Left hindlimb (tissue), 1 donor: ENCODE measurements around the gene PROKR2.

ENCODE experiments used
- DNase-seq: peaks from one replicate; pipeline ENCODE4 v3.0.0-alpha.2; 2018

The PROKR2 gene

GRCh38 chr20:5316188-5317158 is at the start of gene PROKR2:
Gene PROKR2, minus strand, starts transcription at chr20:5316954. Its CDS starts 2,585 bp downstream, at chr20:5314369.
- no peak for DNase-seq

DNA sequence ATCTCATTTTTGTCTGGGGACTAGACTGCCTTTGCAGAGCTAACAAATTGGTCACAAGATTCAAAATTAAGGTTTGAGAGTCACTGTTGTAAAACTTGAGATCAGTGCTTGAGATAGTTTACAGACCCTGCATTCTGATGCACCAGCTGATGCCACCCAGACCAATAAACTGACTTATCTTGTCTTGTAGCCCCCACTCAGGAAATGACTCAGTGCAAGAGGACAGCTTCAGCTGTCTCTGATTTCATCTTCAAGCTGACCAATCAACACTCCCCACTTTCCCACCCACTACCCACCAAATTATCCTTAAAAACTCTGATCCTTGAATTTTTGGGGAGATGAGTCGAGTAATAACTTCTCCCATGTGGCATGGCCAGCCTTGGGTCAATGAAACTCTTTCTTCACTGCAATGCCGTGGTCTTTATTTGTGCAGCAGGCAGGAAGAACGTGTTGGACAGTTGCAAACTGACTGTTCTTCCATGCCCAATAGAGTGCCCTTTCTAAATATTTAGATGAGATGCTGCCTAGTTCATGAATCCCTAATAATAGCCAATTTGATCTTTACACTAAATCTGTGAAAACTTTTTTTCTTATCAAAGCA is 48.3 kb upstream of the PROKR2 start:
- no peak for DNase-seq

DNA sequence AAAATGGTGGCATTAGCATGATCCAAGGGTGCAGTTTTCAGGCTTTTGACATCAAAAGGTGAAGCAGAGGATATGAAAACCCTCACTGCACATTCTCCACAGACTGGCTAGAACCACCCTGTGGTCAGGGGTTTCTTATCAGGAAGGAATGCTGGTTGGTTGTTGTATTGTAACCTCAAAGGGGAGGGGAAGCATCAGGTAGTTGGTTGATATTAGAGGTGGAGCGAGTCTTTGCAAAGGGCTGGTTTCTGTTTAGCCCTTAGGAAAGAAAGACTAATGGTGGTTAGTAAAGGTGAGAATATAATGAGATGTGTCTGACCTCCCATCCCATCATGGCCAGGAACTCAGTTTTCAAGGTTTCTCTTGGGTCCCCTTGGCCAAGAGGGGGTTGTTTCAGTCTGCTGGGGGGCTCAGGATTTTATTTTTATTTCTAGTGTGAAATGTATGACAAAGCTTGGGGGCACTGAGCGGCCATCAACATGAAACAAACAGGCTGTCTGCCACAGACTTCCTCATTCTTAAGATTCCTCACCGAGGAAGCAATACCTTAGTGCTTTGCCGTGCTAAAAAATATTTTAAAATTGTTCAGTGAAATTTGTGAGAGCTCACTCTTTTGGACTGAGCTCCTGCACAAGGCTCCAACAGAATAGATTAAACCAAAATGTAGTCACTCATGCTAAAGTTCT is 47.5 kb upstream of the PROKR2 start:
- no peak for DNase-seq

DNA sequence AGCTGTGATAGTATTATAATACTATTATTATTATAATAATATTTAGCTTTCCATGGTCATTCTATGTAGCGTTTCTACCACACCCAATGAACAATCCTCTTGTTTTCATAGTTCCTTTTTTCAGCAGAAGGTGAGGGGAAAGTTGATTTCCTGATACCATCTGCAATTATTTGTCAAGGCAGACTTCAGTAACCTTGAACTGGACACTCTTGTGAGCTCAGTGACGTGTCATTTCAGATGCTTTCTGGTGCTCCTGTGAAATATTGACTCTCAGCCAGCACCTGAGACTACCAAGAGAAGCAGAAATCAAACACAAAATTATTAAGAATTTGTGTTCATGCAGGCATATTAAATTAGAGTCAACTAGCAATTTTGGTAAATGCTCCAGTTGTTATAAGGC is 46.0 kb upstream of the PROKR2 start:
- no peak for DNase-seq

- no peak for DNase-seq
Observed at GRCh38 chr20:5361176-5361575, 44.4 kb upstream of the PROKR2 start.

DNA sequence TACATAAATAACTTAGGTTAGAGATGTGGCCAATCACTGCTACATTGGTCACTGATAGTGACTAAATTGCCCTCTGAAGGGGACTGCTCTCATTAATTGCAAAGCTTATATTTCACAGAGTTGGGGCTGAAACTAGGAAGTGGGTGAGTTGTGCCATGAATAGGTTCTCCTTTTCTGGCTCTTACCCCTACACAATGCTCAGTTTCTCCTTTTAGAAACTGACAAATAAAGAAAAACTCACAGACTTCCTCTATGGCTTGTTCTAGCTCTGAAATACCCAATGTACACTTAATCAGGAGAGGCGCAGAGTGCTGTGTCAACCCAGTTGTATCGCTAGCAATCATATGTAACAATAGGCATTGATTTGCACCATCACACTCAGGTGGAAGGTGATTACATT is 41.2 kb upstream of the PROKR2 start:
- no peak for DNase-seq

- DNase-seq = no peak
Observed at GRCh38 chr20:5356941-5357340, 40.2 kb upstream of the PROKR2 start.

- DNase-seq = no peak
Observed at GRCh38 chr20:5354901-5355300, 38.1 kb upstream of the PROKR2 start.

DNA sequence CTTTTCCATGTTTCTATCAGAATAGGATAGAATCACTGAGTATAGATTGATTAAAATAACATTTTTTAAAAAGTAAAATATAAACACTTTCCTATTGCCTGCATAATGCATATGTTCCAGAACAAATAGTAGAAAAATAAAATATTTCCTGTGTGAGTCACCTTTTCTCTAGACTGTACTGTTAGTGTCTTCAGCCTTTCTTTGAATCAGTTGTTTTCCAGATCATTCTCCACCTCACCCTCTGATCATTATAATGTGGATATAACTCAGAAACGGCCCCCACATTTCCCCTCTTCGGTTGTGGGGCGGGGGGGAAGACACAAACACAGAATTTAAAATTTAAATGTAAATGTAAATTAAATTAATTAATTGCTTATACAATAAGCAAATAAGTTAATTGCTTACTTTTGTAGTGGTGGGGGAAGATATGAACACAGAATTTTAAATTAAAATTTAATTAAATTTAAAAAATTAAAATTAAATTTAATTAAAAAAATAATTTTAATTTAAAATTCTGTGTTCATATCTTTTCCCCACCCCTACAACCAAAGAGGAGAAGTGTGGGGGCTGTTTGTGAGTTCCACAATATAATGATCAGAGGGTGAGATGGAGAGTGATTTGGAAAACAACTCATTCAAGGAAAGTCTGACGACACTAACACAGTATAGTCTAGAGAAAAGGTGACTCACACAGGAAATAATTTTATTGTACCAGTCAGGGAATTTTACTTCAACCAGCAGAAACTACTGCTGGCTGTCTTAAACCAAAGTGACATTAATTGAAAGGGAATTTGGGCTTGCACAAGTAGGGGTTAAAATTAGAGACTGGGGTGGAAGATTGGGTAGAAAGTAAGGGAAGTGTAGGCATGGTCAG is 37.1 kb upstream of the PROKR2 start:
- no peak for DNase-seq

GRCh38 chr20:5349448-5349847 is 32.7 kb upstream of the PROKR2 start:
- no peak for DNase-seq

DNA sequence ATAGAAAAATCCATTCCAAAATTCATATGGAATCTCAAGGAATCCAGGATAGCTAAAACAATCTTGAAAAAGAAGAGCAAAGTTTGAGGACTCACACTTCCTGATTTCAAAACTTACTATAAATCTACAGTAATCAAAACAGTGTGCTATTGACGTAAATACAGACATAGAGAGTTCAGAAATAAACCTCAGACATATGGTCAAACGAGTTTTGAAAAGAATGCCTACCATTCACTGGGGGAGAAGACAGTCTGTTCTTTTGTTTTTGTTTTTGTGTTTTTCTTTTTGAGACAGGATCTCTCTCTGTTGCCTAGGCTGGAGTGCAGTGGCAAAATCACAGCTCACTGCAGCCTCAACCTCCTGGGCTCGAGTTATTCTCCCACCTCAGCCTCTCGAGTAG is 25.3 kb upstream of the PROKR2 start:
- no peak for DNase-seq

DNA sequence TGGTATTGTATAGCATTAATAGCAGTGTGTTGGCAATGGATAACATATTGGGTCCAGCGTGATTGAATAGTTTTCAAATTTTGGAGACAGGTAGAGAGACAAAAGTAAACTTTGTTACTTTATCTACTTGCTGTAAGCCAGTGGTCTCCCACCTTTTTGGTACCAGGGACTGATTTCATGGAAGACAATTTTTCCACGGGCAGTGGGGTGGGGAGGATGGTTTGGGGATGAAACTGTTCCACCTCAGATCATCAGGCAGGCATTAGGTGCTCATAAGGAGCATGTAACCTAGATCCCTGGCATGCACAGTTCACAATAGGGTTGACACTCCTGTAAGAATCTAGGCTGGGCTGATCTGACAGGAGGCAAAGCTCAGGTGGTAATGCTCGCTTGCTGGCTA is 14.6 kb upstream of the PROKR2 start:
- no peak for DNase-seq

DNA sequence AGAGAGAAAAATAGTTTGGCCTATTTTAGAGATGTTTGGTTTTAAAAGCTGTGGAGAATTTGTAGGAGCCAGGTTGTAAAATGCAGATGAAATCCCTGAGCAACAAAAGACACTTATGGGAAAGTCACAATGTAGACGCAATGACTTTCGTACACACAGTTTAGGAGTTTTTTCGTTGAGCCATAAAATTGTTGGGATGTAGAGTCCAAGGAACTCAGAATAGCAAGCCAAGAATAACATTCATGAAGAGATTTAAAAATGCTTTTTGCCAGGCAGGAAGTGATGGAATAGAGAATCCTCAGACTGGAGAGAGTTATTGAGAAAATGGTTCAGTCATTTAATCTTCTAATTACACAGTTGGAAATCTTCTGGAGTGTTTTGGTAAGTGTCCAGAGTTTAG is 11.5 kb upstream of the PROKR2 start:
- DNase-seq = no peak

GRCh38 chr20:5327356-5327755 is 10.6 kb upstream of the PROKR2 start:
- peak; percentile 53 for DNase-seq

DNA sequence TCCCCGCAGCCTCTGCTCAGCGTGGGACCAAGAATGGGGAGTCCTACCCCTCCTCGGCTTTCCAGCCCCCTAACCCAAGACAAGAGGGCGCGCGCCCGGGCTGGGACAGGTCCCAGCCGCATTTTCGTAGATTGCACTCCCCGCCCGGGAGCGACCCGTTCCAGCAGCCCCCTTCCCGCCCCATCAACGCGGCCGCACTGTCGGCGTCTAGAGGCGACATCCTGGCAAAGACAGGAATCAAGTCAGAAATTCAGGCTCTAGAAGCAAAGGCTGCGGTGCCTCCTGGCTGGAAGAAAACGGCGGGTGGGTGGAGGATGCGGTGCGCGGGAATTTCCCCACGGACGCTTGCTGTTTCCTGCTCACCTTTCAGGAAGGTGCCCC is 957 bp downstream of the PROKR2 start:
- no peak for DNase-seq

- DNase-seq = no peak
Observed at GRCh38 chr20:5313916-5314315, 2.8 kb downstream of the PROKR2 start.

DNA sequence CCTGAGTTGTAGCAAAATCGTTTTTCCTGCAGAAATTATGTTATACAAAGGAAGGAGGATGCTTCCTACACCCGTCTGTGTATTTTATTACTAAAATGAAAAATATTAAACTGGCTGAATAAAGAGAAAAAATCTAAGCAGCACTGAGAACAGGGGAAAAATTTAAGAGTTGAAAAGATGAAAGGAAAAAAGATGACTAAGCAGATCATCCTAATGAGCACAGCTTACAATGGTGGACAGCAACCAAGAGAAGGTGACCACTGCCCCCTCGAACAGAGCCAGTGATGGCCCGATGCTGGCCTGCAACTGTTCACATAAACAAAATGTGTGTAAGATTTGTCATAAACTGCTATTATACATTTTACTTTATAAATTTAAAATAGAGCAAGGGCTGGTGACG is 4.2 kb downstream of the PROKR2 start:
- DNase-seq = no peak

DNA sequence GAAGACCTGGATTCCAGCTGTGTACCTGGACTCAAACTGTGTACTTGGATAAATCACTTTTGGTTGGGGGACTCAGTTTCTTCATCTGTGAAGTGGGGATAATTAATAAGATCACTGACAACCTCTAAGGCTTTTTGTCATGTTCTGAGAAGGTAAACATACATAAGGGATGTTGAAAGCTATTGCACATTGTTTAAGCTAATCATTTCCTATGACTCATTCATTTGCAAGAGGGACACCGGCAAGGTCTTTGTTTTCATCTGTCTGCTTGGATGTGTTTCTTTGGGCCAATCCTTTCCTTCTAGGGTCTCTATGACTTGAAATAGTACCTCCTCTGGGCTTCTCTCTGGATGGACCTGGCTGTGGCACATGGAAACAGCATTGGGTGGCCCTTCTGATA is 6.8 kb downstream of the PROKR2 start:
- no peak for DNase-seq

GRCh38 chr20:5298811-5299210 is 17.9 kb downstream of the PROKR2 start:
- no peak for DNase-seq

DNA sequence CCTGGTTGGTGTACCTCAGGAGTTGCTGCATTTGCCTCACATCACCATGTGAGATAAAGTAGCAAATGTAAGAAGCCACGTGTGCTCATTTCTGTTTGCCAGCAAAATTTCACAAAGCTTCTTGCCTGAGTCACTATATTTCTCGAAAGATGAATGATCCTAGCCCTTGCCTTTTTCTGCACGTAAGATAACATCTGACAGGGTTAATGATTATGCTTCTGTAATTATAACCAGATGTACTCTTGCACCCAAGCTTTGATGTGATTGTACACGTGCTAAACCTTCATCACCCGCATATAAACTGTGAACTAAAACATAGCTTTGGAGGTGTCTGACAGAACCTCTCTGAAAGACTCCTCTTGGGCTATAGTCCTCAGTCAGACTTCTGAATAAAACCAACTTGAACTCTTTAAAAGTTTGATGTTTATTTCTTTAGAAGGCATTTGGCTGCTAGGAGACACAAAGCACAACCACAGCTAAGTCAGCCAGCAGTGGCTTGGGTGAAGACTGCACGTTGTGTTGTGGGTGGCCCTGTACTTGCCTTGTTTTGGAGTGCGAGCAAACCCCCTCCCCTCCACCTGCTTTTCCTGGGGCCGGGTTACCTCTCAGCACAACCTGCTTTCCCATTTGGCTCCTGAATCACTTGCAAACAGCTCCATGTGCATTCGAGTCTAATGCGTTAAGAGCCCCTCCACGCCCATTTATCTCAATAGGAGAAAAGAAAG is 19.3 kb downstream of the PROKR2 start:
- no peak for DNase-seq

DNA sequence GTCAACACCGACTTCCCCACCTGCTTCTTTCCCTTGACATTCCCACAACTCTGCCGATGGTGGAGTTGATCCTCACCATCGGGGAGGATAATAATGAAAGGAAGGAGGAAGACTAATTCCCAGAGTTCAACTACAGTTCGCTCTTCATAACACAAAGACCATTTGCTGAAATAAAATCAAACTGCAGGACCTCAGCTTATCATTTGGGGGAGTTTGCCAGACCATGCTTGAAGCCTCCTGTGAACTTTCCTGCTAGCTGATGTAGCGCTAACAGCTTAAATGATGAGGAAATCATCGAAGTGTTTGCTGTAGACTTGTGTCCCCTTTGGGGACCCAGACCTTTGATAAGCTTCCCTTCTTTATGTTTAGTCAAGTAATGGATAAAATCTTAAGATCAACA is 26.2 kb downstream of the PROKR2 start:
- no peak for DNase-seq

- DNase-seq = no peak
Observed at GRCh38 chr20:5282561-5282960, 34.2 kb downstream of the PROKR2 start.
